HEK293T (cell line): ENCODE results near the gene NUP160.

ENCODE experiments used
- CTCF ChIA-PET: fragments of 350-600 bp; formaldehyde crosslinking; extraction: SDS; loops from one replicate; lab custom pipeline; 2021; ENCODE audit warnings: antibody characterized with exemption, inconsistent platforms; lab: Yijun Ruan, JAX
- POLR2A ChIA-PET: fragments of 350-600 bp; formaldehyde crosslinking; extraction: SDS; loops from one replicate; lab custom pipeline; 2020; ENCODE audit warnings: antibody characterized with exemption, inconsistent platforms; lab: Yijun Ruan, JAX
- DNase-seq: peaks from one replicate; pipeline ENCODE4 v3.0.0; 2012; ENCODE audit warnings: mixed read lengths; ENCODE audit errors: extremely low spot score
- ARNT ChIP-seq: fragments of 450-650 bp; IDR thresholded peaks from 2 replicates; pipeline ENCODE4 v1.6.1; 2017; ENCODE audit warnings: mild to moderate bottlenecking
- BHLHE40 ChIP-seq: fragments of 450-650 bp; IDR thresholded peaks from 2 replicates; pipeline ENCODE4 v1.6.1; 2016; ENCODE audit warnings: mild to moderate bottlenecking, moderate library complexity, borderline replicate concordance
- CTBP1 ChIP-seq: fragments of 450-650 bp; IDR thresholded peaks from 2 replicates; pipeline ENCODE4 v1.6.1; 2016; ENCODE audit warnings: borderline replicate concordance
- ELF4 ChIP-seq: fragments of 450-650 bp; IDR thresholded peaks from 2 replicates; pipeline ENCODE4 v1.6.1; 2017; ENCODE audit warnings: antibody characterized with exemption
- FOXA1 ChIP-seq: fragments of 450-650 bp; IDR thresholded peaks from 2 replicates; pipeline ENCODE4 v1.6.1; 2016; ENCODE audit warnings: mild to moderate bottlenecking
- FOXK2 ChIP-seq: fragments of 450-650 bp; IDR thresholded peaks from 2 replicates; pipeline ENCODE4 v1.6.1; 2016; ENCODE audit warnings: mild to moderate bottlenecking
- FOXM1 ChIP-seq: fragments of 450-650 bp; IDR thresholded peaks from 2 replicates; pipeline ENCODE4 v1.6.1; 2017; ENCODE audit warnings: mild to moderate bottlenecking, borderline replicate concordance
- HDGF ChIP-seq: fragments of 450-650 bp; IDR thresholded peaks from 2 replicates; pipeline ENCODE4 v1.6.1; 2017; ENCODE audit warnings: antibody characterized with exemption, borderline replicate concordance
- L3MBTL2 ChIP-seq: fragments of 450-650 bp; conservative IDR thresholded peaks from 2 replicates; pipeline ENCODE4 v1.6.1; 2016; ENCODE audit warnings: mild to moderate bottlenecking
- LEF1 ChIP-seq: fragments of 450-650 bp; IDR thresholded peaks from 2 replicates; pipeline ENCODE4 v1.6.1; 2017; ENCODE audit warnings: mild to moderate bottlenecking, borderline replicate concordance
- NFRKB ChIP-seq: fragments of 450-650 bp; IDR thresholded peaks from 2 replicates; pipeline ENCODE4 v1.6.1; 2016; ENCODE audit warnings: mild to moderate bottlenecking, moderate library complexity
- SP1 ChIP-seq: fragments of 450-650 bp; IDR thresholded peaks from 2 replicates; pipeline ENCODE4 v1.6.1; 2017
- SUZ12 ChIP-seq: fragments of 450-650 bp; IDR thresholded peaks from 2 replicates; pipeline ENCODE4 v1.6.1; 2016; ENCODE audit warnings: mild to moderate bottlenecking
- TARDBP ChIP-seq: fragments of 450-650 bp; IDR thresholded peaks from 2 replicates; pipeline ENCODE4 v1.6.1; 2016
- ZNF384 ChIP-seq: fragments of 450-650 bp; IDR thresholded peaks from 2 replicates; pipeline ENCODE4 v1.6.1; 2016
- TF ChIP-seq, protein P1 (sequence below): fragments of 450-650 bp; IDR thresholded peaks from 2 replicates; pipeline ENCODE4 v1.6.1; 2016

The NUP160 gene

GRCh38 chr11:47854667-47855066, 6.5 kb upstream of the NUP160 start:
- TF ChIP-seq LEF1 (no peak), SP1 (no peak), HDGF (no peak), ARNT (no peak), BHLHE40 (no peak)
- DNase-seq, result no peak
- POLR2A ChIA-PET, result no interaction called here
- CTCF ChIA-PET, result interaction anchor here (1.2 kb wide), 2 partner anchors 11 to 65 kb away, joined by 3 to 5 read pairs; no protein-coding TSS in a partner anchor

DNA sequence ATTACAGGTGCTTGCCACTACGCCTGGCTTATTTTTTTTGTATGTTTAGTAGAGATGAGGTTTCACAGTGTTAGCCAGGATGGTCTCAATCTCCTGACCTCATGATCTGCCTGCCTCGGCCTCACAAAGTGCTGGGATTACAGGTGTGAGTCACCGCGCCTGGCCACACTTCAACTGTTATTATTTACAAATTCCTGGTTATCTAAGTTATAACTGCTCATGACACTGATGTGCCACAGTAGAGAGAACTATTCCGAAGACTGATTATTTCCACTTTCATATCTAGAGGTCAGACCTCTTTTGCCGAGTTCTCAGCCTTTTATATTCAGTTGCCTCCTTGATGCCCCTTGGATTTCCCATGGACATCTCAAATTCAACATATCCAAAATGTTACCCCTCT, 3.9 kb upstream of the NUP160 start:
- CTCF ChIA-PET, result no interaction called here
- no peak for DNase-seq
- TF ChIP-seq HDGF, result no peak
- TF ChIP-seq SP1, result no peak
- TF ChIP-seq ELF4, result no peak
- no peak for TF ChIP-seq CTBP1
- TF ChIP-seq FOXK2, result no peak
- POLR2A ChIA-PET, result no interaction called here

GRCh38 chr11:47850337-47850736, 2.2 kb upstream of the NUP160 start:
- TF ChIP-seq TARDBP (no peak), SP1 (no peak), FOXA1 (no peak), ARNT (no peak), NFRKB (no peak), HDGF (no peak), LEF1 (no peak), L3MBTL2 (no peak), ZNF384 (no peak)
- TF ChIP-seq, protein P1, sequence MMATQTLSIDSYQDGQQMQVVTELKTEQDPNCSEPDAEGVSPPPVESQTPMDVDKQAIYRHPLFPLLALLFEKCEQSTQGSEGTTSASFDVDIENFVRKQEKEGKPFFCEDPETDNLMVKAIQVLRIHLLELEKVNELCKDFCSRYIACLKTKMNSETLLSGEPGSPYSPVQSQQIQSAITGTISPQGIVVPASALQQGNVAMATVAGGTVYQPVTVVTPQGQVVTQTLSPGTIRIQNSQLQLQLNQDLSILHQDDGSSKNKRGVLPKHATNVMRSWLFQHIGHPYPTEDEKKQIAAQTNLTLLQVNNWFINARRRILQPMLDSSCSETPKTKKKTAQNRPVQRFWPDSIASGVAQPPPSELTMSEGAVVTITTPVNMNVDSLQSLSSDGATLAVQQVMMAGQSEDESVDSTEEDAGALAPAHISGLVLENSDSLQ, result no peak
- DNase-seq, result no peak
- ChIA-PET POLR2A (no interaction called here), CTCF (no interaction called here)

GRCh38 chr11:47848700-47849155, 578 bp upstream of the NUP160 start:
- DNase-seq, result no peak
- POLR2A ChIA-PET, result interaction anchor here (0.7 to 1.4 kb wide), 4 partner anchors 11 to 19 kb away, joined by 3 to 5 read pairs (median 3); no protein-coding TSS in a partner anchor
- no peak for TF ChIP-seq FOXK2
- TF ChIP-seq FOXA1, result no peak
- no peak for TF ChIP-seq SP1
- TF ChIP-seq SUZ12, result no peak
- no peak for TF ChIP-seq L3MBTL2
- no peak for TF ChIP-seq HDGF
- TF ChIP-seq BHLHE40, result no peak
- no peak for TF ChIP-seq ELF4
- no peak for TF ChIP-seq ARNT
- TF ChIP-seq NFRKB, result no peak
- TF ChIP-seq TARDBP, result no peak
- no peak for TF ChIP-seq ZNF384
- CTCF ChIA-PET, result interaction anchor here (1.0 kb wide), 1 partner anchor 8 kb away, joined by 4 read pairs; no protein-coding TSS in a partner anchor

DNA sequence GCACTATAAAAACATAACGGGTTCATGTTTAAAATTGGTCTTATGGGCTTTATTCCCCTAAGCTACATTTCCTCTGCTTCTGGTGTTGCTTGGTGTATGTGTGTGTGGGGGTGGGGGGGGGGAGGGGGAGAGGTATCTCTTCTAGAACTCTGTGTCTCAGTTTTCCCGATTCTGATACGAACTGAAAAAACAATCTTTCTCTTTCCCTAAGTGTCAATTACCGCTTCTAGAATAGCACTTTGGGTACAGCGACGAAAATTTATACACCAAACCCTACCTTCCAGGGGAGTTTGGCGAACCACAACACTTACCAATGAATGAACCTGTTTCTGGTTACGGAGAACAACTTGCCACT, 636 bp downstream of the NUP160 start:
- DNase-seq, result no peak
- TF ChIP-seq ZNF384, result no peak
- TF ChIP-seq, protein P1, result no peak
- no peak for TF ChIP-seq LEF1
- no peak for TF ChIP-seq FOXK2
- TF ChIP-seq FOXA1, result no peak
- TF ChIP-seq CTBP1, result no peak
- no peak for TF ChIP-seq FOXM1
- no peak for TF ChIP-seq HDGF
- no peak for TF ChIP-seq NFRKB
- TF ChIP-seq SUZ12, result no peak
- TF ChIP-seq ARNT, result no peak
- ChIA-PET CTCF (interaction anchor here (1.0 kb wide), 1 partner anchor 9 kb away, joined by 4 read pairs; no protein-coding TSS in a partner anchor), POLR2A (interaction anchor here (1.1 to 1.4 kb wide), 3 partner anchors 12 to 21 kb away, joined by 3 to 5 read pairs (median 3); no protein-coding TSS in a partner anchor)

DNA sequence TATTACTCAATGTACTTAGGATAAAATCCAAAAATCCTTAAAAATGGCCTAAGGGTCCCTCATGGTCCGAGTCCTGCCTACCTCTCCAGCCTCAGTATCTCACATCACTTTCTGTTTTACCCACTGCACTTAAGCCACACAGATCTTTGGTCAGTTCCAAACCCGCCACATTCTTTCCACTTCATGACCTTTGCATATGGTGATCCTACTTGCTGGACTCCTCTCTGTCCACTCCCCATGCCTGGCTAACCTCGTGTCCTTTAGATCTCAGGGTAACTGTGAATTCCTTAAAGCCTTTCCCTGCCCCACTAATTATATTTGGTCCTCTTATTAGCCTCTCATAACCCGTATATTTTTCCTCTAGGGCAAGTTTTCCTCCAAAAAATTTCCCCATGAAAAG, 1.2 kb downstream of the NUP160 start:
- TF ChIP-seq SP1 (no peak), FOXK2 (no peak), CTBP1 (no peak), L3MBTL2 (no peak)
- no peak for DNase-seq
- ChIA-PET POLR2A (no interaction called here), CTCF (no interaction called here)

- TF ChIP-seq ELF4 (no peak), HDGF (no peak), FOXM1 (no peak), ARNT (no peak)
- TF ChIP-seq, protein P1, result no peak
- POLR2A ChIA-PET, result no interaction called here
- no peak for DNase-seq
- CTCF ChIA-PET, result no interaction called here
Measured at GRCh38 chr11:47843361-47844055, 4.6 kb downstream of the NUP160 start.
